HG03159 (cell line): ENCODE results near the gene RNASE9.
"Not testable (repeated sequence)": the region's sequence is repeated elsewhere in the genome, so short reads cannot be mapped to it uniquely, and the experiment has no call there.

Experiments
- ATAC-seq: cut with Tn5 transposase; IDR thresholded peaks from one replicate; pipeline ENCODE4 v1.9.1; 2021; ENCODE audit warnings: mild to moderate bottlenecking, moderate library complexity; ENCODE audit not compliant: unreplicated experiment

Gene RNASE9

DNA sequence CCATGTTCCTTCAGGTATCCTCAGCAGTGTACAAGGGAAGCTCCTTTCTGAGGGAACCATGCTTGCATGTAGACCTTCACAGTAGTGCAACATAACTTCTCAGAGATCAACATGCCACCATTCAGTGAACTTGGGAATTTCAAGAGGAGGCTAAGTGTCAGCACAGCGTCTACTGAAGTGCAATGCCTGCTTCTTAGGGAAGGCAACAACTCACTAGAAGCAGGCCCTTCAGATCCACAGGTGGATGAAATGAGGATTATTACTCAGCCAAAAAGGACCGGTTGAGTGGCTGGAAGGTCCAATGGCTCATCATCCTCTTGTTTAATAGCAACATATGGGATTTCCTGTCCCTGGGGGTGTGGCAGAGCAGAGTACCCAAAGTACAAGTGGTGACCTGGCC is 36.8 kb downstream of the RNASE9 start:
- no peak for ATAC-seq

DNA sequence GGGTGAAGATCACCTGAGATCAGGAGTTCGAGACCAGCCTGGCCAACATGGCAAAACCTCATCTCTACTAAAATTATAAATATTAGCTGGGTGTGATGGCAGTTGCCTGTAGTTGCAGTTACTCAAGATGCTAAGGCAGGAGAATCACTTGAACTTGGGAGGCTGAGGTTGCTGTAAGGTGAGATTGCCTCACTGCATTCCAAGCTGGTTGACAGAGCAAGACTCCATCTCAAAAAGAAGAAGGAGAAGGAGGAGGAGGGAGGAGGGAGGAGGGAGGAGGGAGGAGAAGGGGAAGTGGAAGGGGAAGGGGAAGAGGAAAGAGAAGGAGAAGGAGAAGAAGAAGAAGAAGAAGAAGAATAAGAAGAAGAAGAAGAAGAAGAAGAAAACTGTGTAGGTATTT is 38.5 kb downstream of the RNASE9 start:
- ATAC-seq, result no peak

DNA sequence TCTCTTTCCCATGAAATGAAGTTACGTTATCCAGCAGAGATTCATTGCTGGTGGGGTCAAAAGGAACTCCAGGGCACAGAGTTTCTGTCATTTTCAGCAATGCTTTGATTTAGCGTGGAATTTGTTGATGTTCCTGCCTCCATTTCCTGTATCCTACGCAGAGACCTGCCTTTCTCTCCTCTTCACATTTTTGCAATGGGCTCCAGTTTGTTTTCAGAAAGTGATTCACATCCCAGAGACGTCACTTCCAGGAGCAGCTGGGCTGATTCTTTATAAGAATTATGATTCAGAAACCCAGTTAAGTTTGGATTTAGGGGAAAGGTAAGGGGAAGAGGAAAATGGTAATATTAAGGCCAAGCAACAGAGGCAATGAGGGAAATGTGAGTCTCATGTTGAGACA is 43.9 kb downstream of the RNASE9 start:
- ATAC-seq, result no peak

DNA sequence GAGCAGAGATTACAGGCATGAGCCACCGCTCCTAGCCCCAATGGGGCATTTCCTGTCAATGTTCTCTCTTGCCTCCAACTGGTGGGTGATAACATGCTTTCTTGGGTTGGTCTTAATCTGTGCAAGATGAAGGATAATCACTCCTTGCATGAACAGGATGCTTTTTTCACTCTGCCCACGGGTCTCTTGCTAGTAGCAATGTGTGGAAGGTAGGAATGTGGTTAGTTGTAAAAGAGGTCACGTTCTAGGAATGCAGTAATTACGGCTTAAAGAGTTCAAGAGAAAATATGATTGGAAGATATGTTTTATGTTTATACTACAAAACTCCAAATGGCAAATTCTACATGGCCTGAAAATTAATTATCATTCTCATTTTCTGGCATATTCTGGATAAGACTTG is 45.0 kb downstream of the RNASE9 start:
- no peak for ATAC-seq

DNA sequence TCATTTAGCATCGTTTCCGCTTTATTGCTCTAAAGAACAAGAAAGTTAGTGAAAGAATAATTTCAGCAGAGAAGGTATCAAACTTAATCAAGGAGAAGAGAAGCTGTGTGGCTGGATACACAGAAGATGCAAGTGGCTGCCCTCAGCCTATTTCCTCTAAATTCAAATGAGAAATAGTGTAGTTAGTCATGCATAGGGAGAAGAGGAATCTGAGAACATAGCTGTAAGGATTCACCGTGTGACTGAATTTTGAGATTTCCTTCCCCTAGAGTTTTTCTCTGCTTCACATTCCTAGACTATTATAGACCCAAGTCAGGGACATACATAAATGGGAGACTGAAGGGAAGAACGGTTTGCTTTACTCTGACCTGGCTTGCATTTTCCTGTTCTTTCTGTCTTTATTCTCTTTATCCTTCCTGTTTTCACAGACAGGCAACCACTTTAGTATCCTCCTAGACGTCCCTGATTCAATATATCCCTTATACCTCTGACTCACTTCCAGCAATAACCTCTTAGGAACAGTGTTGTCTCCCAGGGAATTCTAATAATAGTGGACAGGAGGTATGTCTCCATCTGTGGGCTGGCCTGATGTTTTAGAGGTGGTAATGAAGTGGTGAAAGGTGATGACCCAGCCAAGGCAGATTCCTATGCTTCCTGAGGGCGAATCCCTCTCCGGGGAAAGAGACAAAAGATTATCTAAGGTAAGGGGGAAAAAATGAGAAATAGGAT is 48.5 kb downstream of the RNASE9 start:
- no peak for ATAC-seq

DNA sequence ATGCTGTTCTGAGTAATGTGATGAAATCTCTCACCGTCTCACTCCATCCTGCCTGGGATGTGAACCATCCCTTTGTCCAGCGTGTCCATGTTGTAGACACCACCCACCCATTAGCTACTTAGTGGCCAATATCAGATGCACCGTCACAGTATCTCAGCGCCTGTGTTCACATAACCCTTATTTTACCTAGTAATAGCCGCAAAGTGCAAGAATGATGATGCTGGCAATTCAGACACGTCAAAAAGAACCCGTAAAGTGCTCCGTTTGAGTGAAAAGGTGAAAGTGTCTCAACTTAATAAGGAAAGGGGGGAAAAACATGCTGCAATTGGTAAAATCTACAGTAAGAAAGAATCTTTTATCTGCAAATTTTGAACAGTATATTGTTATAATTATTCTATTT is 52.5 kb downstream of the RNASE9 start:
- no peak for ATAC-seq

DNA sequence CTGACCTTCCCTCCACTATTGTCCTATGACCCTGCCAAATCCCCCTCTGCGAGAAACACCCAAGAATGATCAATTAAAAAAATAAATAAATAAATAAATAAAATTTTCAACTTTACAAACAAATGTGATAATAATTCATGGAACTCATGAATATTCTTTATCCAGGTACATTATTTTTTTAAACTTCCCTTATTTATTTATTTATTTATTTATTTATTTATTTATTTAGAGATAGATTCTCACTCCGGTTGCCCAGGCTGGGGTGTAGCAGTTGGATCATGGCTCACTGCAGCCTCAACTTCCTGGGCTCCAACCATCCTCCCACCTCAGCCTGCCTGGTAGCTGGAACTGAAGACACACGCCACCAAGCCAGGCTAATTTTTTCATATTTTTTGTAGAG is 53.3 kb downstream of the RNASE9 start:
- ATAC-seq, result not testable (repeated sequence)

DNA sequence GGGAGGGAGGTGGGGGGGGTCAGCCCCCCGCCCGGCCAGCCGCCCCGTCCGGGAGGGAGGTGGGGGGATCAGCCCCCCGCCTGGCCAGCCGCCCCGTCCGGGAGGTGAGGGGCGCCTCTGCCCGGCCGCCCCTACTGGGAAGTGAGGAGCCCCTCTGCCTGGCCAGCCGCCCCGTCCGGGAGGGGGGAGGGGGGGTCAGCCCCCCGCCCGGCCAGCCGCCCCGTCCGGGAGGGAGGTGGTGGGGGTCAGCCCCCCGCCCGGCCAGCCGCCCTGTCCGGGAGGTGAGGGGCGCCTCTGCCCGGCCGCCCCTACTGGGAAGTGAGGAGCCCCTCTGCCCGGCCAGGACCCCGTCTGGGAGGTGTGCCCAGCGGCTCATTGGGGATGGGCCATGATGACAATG is 54.1 kb downstream of the RNASE9 start:
- not testable (repeated sequence) for ATAC-seq

DNA sequence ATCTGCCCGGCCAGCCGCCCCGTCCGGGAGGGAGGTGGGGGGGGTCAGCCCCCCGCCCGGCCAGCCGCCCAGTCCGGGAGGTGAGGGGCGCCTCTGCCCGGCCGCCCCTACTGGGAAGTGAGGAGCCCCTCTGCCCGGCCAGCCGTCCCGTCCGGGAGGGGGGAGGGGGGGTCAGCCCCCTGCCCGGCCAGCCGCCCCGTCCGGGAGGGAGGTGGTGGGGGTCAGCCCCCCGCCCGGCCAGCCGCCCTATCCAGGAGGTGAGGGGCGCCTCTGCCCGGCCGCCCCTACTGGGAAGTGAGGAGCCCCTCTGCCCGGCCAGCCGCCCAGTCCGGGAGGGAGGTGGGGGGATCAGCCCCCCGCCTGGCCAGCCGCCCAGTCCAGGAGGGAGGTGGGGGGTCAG is 54.6 kb downstream of the RNASE9 start:
- ATAC-seq, result not testable (repeated sequence)
